T-cell (primary cell): Measurements from ENCODE around the gene VWA7. TPM values are rescaled to one million over a fixed set of nuclear protein-coding genes. Genes with fewer than 3 reads are reported as not detected.
"Not testable (repeated sequence)": the region's sequence is repeated elsewhere in the genome, so short reads cannot be mapped to it uniquely, and the experiment has no call there.

Experiments used
- ATAC-seq, 4 experiments: fragments of 200-7000 bp in 3 of 4; fragments of 150-1000 bp in 1 of 4; cut with Tn5 transposase; replicated peaks in 1 of 4; 1 replicate in 3 of 4; 2 replicates in 1 of 4; pipeline ENCODE4 v1.10.0; 2021; ENCODE audit warnings: moderate library complexity in 3 of 4, mild to moderate bottlenecking in 2 of 4, moderate number of reproducible peaks in 1 of 4
- CTCF ChIA-PET, 2 donors: fragments of 300-600 bp; sonication (Branson Sonifier 250); formaldehyde crosslinking; loops; one replicate each; lab custom pipeline; 2022; ENCODE audit warnings: antibody characterized with exemption in 2 of 2; lab: Charles Lee
- POLR2A ChIA-PET, 2 donors: fragments of 300-600 bp; sonication (Branson Sonifier 250); formaldehyde crosslinking; loops; one replicate each; lab custom pipeline; 2022; ENCODE audit warnings: antibody characterized with exemption in 2 of 2; lab: Charles Lee
- DNase-seq, 35 experiments: peaks; one replicate each; pipeline versions ENCODE4 v3.0.0 to v3.0.0-alpha.2; 2013 to 2023
- H3K27ac ChIP-seq: one replicate; pipeline ENCODE4 v1.5.1; 2013; ENCODE audit warnings: low read length
- H3K27me3 ChIP-seq, 2 experiments: replicated peaks in 1 of 2; 1 replicate in 1 of 2; 2 replicates in 1 of 2; pipeline versions ENCODE4 v1.6.1 to v1.7.0; 2013; ENCODE audit warnings: low read length in 1 of 2, mixed read lengths in 1 of 2; ENCODE audit not compliant: control insufficient read depth in 2 of 2, insufficient read depth in 2 of 2; ENCODE audit errors: extremely low read depth in 1 of 2
- H3K36me3 ChIP-seq, 2 donors: 1 replicate in 1 of 2; 2 replicates in 1 of 2; pipeline versions ENCODE4 v1.6.1 to v1.7.0; 2013; ENCODE audit warnings: low read length in 1 of 2; ENCODE audit not compliant: control insufficient read depth in 2 of 2, insufficient read depth in 1 of 2; ENCODE audit errors: extremely low read depth in 1 of 2
- H3K4me1 ChIP-seq, 2 experiments: 1 replicate in 1 of 2; 2 replicates in 1 of 2; pipeline versions ENCODE4 v1.6.1 to v1.7.0; 2013; ENCODE audit warnings: low read length in 2 of 2, mixed read lengths in 1 of 2; ENCODE audit not compliant: insufficient read depth in 2 of 2, control insufficient read depth in 1 of 2; ENCODE audit errors: extremely low read depth in 1 of 2
- H3K4me3 ChIP-seq, 2 donors: 1 replicate in 1 of 2; 2 replicates in 1 of 2; pipeline versions ENCODE4 v1.5.1 to v1.7.0; 2013; ENCODE audit warnings: mild to moderate bottlenecking in 2 of 2, low read length in 1 of 2, moderate library complexity in 1 of 2; ENCODE audit not compliant: control insufficient read depth in 1 of 2; ENCODE audit errors: extremely low read depth in 1 of 2
- H3K9me3 ChIP-seq: 2 replicates; pipeline ENCODE4 v1.7.0; 2013
- H3K27ac Mint-ChIP-seq, 2 donors: one replicate each; pipeline ENCODE4 v1.8.0; 2020 to 2021; ENCODE audit warnings: mild to moderate bottlenecking in 2 of 2, mixed read lengths in 2 of 2
- H3K27me3 Mint-ChIP-seq, 2 donors: one replicate each; pipeline ENCODE4 v1.8.0; 2021 to 2022; ENCODE audit warnings: mixed read lengths in 2 of 2
- H3K36me3 Mint-ChIP-seq: one replicate; pipeline ENCODE4 v1.8.0; 2021; ENCODE audit warnings: mixed read lengths
- H3K4me1 Mint-ChIP-seq, 3 donors: one replicate each; pipeline ENCODE4 v1.8.0; 2020 to 2022; ENCODE audit warnings: mixed read lengths in 3 of 3, mild to moderate bottlenecking in 1 of 3
- H3K4me3 Mint-ChIP-seq, 3 donors: one replicate each; pipeline ENCODE4 v1.8.0; 2020 to 2022; ENCODE audit warnings: mild to moderate bottlenecking in 3 of 3, mixed read lengths in 3 of 3, moderate library complexity in 3 of 3
- H3K9me3 Mint-ChIP-seq, 3 donors: one replicate each; pipeline ENCODE4 v1.8.0; 2020 to 2022; ENCODE audit warnings: mixed read lengths in 3 of 3
- WGBS: methylation state at CpG from one replicate; pipeline ENCODE4 v1.1.5; 2013; ENCODE audit warnings: missing lambda C conversion rate; ENCODE audit not compliant: insufficient coverage; 5-methylcytosine and 5-hydroxymethylcytosine counted together
- total RNA-seq, 35 experiments: library from RNA in 6 of 35; stranded (reverse) in 6 of 35; fragments of 120-200 nt in 1 of 35; gene quantifications; one replicate each; pipeline versions ENCODE4 v1.2.1 to v1.2.4 and lab custom pipeline; 2013 to 2026

VWA7 gene
- total RNA-seq, 5 donors from 2014 or later (not counting 1 experiment from before 2014, with no cell fraction given): 1.4 to 8.0 (median 2.1) TPM

- DNase-seq, H3K27ac Mint-ChIP-seq, ATAC-seq, CTCF ChIA-PET, H3K27ac ChIP-seq, H3K9me3 Mint-ChIP-seq, H3K9me3 ChIP-seq, H3K4me3 ChIP-seq, H3K27me3 ChIP-seq, H3K4me3 Mint-ChIP-seq, POLR2A ChIA-PET, H3K27me3 Mint-ChIP-seq: not testable (repeated sequence)
- no CpG with 5 or more reads among the region's 10 CpGs for WGBS
- H3K4me1 Mint-ChIP-seq: peaks cover 27 to 44% (median 29%) of the 10 kb centered on the region in 3 donors
- Histone ChIP-seq H3K4me1 (peaks cover 9 to 45% of the 10 kb centered on the region in 2 experiments), H3K36me3 (peaks cover 8 to 25% of the 10 kb centered on the region in 2 donors)
- H3K36me3 Mint-ChIP-seq: peaks cover 19% of the 10 kb centered on the region
Measured at GRCh38 chr6:31808599-31808998, 31.5 kb upstream of the VWA7 start.

GRCh38 chr6:31806470-31807272 is 29.5 kb upstream of the VWA7 start, which contains the start of gene LSM2:
LSM2 (minus strand) TSS chr6:31806966; CDS start chr6:31806757, 209 bp downstream.
- Histone ChIP-seq H3K4me3 (peak within 1 kb of the TSS; percentile 64 to 79), H3K27me3 (no peaks in the 10 kb centered on the region), H3K27ac (peak within 1 kb of the TSS; percentile 80), H3K9me3 (no peaks in the 10 kb centered on the region), H3K4me1 (peaks cover 8 to 30% of the 10 kb centered on the region in 2 experiments), H3K36me3 (peaks cover 8 to 33% of the 10 kb centered on the region in 2 donors)
- no peaks in the 10 kb centered on the region for H3K9me3 Mint-ChIP-seq
- ATAC-seq (peak; percentile 98 to 99 (median 98)), DNase-seq (peak; percentile 90 to 98 (median 96))
- ChIA-PET CTCF (interaction anchor here (0.6 to 1.9 kb wide), 12 partner anchors 8 to 312 kb away, joined by 3 to 9 read pairs (median 4); partner anchors contain the start of genes HSPA1A (in 1 of the 2), HSPA1L (in 1 of the 2), NFKBIL1 (in 1 of the 2) and VARS1 (in 1 of the 2)), POLR2A (interaction anchor here in 1 of 2 donors (0.5 to 1.7 kb wide), 8 partner anchors 9 to 899 kb away, joined by 3 to 5 read pairs (median 4); partner anchors contain the start of genes HSPA1A, HSPA1B, HSPA1L and NEU1)
- H3K27ac Mint-ChIP-seq: peak within 1 kb of the TSS; percentile 91 to 94
- H3K4me1 Mint-ChIP-seq: peaks cover 18 to 33% (median 21%) of the 10 kb centered on the region in 3 donors
- 0% methylated on average over 41 of the region's 51 CpGs for WGBS
- no peaks in the 10 kb centered on the region for H3K27me3 Mint-ChIP-seq
- H3K36me3 Mint-ChIP-seq: peaks cover 25% of the 10 kb centered on the region
- H3K4me3 Mint-ChIP-seq: peak within 1 kb of the TSS; percentile 83 to 90 (median 89)

DNA sequence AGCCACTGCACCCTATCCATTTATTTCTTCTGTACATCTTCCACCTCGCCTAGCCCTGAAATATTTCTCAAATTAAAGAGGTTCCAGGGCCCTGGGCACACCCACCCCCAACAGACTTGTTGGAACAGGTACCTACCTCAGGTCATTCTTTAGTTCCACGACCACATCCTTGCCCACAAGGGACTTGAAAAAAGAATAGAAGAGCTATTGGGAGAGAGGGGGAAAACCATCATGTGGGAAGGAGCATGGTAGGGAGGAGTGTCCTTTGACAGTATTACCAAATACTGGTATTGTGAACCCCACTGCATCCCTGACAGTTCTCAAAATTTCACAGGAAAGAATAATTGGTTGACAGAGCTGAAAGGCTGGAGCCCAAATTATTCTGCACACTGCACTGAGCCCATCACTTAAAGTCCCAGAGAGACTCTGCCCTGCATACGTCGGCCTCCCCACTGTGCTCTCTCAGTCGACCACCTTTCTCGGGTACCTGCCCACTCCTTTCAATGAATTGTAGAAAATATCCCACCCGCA is 28.9 kb upstream of the VWA7 start:
- Histone ChIP-seq H3K4me1 (peaks cover 8 to 29% of the 10 kb centered on the region in 2 experiments), H3K9me3 (no peaks in the 10 kb centered on the region), H3K4me3 (peak overlapping the region; percentile 64 to 79), H3K27me3 (no peaks in the 10 kb centered on the region), H3K36me3 (peaks cover 6 to 27% of the 10 kb centered on the region in 2 donors), H3K27ac (peak overlapping the region; percentile 80)
- WGBS: 50% methylated on average over 1 of the region's 7 CpGs
- Mint-ChIP-seq H3K36me3 (peaks cover 24% of the 10 kb centered on the region), H3K9me3 (no peaks in the 10 kb centered on the region), H3K4me3 (peak overlapping the region; percentile 83 to 90 (median 89)), H3K4me1 (peaks cover 20 to 32% (median 21%) of the 10 kb centered on the region in 3 donors), H3K27ac (peak overlapping the region; percentile 91 to 94), H3K27me3 (no peaks in the 10 kb centered on the region)
- DNase-seq: no peak
- POLR2A ChIA-PET: interaction anchor here (0.6 to 1.7 kb wide), 5 partner anchors 9 to 91 kb away, joined by 3 to 5 read pairs (median 5); partner anchors contain the start of genes HSPA1A (in 1 of the 2), HSPA1B (in 1 of the 2) and HSPA1L (in 1 of the 2)
- peak in 3 of 4 experiments; percentile 10 to 17 (median 15) for ATAC-seq
- CTCF ChIA-PET: interaction anchor here (0.6 to 1.6 kb wide), 5 partner anchors 10 to 76 kb away, joined by 3 to 9 read pairs (median 7); partner anchors contain the start of gene VARS1 (in 1 of the 2)

DNA sequence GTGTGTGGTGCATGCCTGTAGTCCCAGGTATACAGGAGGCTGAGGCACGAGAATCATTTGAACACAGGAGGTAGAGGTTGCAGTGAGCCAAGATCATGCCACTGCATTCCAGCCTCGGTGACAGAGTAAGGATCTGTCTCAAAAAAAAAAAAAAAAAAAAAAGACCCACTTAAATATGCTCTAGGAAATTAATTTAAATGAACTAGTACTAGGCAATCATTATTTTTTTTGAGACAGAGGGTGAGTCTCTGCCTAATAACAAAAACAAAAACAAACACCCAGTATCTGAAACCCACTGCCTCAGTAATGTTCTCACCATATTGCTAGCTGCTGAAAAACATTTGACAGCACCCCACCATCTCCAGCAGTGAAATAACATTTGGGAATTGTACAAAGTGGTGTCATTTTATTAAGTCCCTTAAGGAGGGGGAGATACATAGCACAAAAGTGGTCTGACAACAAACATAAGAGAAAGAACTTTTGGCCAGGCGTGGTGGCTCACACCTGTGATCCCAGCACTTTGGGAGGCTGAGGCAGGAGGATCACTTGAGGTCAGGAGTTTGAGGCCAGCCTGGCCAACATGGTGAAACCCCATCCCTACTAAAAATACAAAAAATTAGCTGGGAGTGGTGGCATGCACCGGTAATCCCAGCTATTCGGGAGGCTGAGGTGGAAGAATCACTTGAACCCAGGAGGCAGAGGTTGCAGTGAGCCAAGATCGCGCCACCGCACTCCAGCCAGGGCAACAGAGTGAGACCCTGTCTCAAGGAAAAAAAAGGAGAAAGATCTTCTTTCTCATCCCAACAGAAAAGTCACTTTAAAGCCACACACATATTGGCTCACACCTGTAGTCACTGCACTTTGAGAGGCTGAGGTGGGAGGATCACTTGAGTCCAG is 24.2 kb upstream of the VWA7 start:
- ATAC-seq, POLR2A ChIA-PET, H3K27ac ChIP-seq, H3K9me3 ChIP-seq, H3K9me3 Mint-ChIP-seq, H3K27me3 Mint-ChIP-seq, H3K36me3 Mint-ChIP-seq, H3K4me3 Mint-ChIP-seq, DNase-seq, H3K4me3 ChIP-seq, H3K27me3 ChIP-seq: not testable (repeated sequence)
- Mint-ChIP-seq H3K27ac (peak overlapping the region in 1 of 2 donors; percentile 6), H3K4me1 (peaks cover 31 to 36% (median 34%) of the 10 kb centered on the region in 3 donors)
- Histone ChIP-seq H3K36me3 (peaks cover 0 to 12% of the 10 kb centered on the region in 2 donors), H3K4me1 (peaks cover 23 to 39% of the 10 kb centered on the region in 2 experiments)
- CTCF ChIA-PET: interaction anchor here in 1 of 2 donors (0.7 kb wide), 1 partner anchor 33 kb away, joined by 8 read pairs; no protein-coding TSS in a partner anchor
- WGBS: 100% methylated on average over 2 of the region's 8 CpGs

DNA sequence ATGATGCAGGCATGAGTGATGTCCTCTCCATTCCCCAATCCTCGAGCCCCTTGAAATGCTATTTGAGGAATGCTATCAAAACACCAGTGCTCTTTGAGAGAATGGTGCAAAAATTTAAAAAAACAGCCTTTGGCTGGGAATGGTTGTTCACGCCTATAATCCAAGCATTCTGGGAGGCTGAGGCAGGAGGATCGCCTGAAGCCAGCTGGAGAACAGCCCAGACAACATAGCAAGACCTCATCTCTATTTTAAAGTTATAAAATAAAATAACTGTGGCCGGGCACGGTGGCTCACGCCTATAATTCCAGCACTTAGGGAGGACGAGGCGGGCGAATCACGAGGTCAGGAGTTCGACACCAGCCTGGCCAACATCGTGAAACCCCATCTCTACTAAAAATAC is 22.7 kb upstream of the VWA7 start:
- WGBS: no CpG with 5 or more reads among the region's 12 CpGs
- Mint-ChIP-seq H3K4me1 (peaks cover 29 to 33% (median 31%) of the 10 kb centered on the region in 3 donors), H3K27me3 (no peaks in the 10 kb centered on the region), H3K36me3 (peaks cover 9% of the 10 kb centered on the region), H3K4me3 (no peak overlapping the region), H3K9me3 (no peaks in the 10 kb centered on the region), H3K27ac (no peak overlapping the region)
- H3K9me3 ChIP-seq: no peaks in the 10 kb centered on the region
- no peak for DNase-seq
- no peak overlapping the region for H3K27ac ChIP-seq
- no peak overlapping the region for H3K4me3 ChIP-seq
- CTCF ChIA-PET: interaction anchor here in 1 of 2 donors (1.1 kb wide), 1 partner anchor 70 kb away, joined by 3 read pairs; no protein-coding TSS in a partner anchor
- H3K36me3 ChIP-seq: peaks cover 0 to 12% of the 10 kb centered on the region in 2 donors
- POLR2A ChIA-PET: no interaction called here
- no peak for ATAC-seq
- H3K4me1 ChIP-seq: peaks cover 18 to 35% of the 10 kb centered on the region in 2 experiments
- no peaks in the 10 kb centered on the region for H3K27me3 ChIP-seq
